Measurements from ENCODE around the gene ACOT11. TPM values are rescaled to one million over a fixed set of nuclear protein-coding genes. Genes with fewer than 3 reads are reported as not detected.
"Not testable (repeated sequence)": the region's sequence is repeated elsewhere in the genome, so short reads cannot be mapped to it uniquely, and the experiment has no call there.

ACOT11 gene
- total RNA-seq, 1 experiment from 2014 or later: 0.07 TPM

DNA sequence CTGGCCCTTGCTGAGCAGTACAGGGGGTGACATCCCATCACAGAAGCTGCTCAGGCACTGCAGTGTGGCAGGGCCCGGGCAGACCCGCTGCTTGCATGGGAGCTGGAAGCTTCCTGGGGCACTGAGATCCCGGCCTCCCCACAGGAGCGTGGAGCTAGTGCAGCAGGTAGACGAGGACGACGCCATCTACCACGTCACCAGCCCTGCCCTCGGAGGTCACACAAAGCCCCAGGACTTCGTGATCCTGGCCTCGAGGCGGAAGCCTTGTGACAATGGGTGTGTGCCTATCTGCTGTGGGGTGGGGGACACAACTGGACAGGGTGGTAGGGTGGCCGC, 58.9 kb downstream of the ACOT11 start:
- DNase-seq (ENCODE audit: extremely low read depth, low read depth): no peak

DNA sequence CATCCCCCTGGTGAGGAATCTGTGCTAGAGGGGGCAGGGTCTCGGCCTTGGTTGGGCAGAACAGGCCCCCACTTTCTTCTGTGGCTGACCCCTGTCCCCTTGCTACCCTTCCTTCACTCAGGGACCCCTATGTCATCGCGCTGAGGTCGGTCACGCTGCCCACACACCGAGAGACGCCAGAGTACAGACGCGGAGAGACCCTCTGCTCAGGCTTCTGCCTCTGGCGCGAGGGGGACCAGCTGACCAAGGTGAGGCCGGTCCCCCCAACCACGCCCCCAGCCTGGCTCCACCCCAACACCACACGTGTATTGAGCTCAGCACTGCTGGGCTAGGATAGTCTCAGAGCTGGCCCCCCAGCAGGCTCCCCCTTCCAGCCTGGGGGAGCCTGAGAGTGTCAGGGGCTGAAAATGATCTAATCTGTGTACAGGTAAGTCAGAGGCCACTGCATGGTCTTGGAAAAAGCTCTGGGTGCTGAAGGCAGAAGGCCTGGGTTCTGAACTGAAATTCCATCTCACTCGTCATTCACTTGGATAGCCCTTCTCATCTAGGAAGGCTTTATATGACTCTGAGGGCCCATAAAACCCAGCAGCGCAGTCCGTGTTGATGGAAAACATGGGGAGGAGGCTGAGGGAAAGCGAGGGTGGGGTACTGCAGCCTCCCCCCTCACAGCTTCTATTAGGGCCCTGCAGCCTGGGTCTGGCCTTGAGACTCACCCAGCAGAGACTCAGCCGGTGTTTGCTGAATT, 60.0 kb downstream of the ACOT11 start:
- no peak for DNase-seq (ENCODE audit: extremely low read depth, low read depth)

GRCh38 chr1:54608566-54609230, 60.7 kb downstream of the ACOT11 start:
- DNase-seq (ENCODE audit: extremely low read depth, low read depth): no peak

- DNase-seq (ENCODE audit: extremely low read depth, low read depth): no peak
These were observed 61.4 kb downstream of the ACOT11 start for GRCh38 chr1:54609301-54609921.

DNA sequence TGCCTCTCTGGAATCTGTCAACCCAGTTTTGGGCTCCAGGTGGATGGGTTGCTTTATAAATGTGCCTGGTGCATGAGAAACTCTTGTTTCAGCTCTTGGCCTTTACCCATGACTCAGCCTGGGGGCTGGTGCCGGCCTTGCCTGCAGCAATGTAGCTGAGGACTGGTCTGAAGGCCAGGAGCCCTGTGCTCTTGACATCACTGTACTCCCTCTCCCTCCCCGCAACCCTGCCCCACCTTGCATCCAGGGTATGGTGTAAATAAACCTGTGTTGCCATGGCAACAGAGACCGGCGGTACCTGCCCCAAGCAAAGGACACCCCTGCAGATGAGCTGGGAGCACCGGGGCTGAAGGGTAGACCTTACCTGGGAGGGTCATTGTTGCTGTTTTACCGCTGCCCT, 62.0 kb downstream of the ACOT11 start:
- no peak for DNase-seq (ENCODE audit: extremely low read depth, low read depth)

- DNase-seq (ENCODE audit: extremely low read depth, low read depth): no peak
These were observed 62.9 kb downstream of the ACOT11 start for GRCh38 chr1:54610601-54611580.

DNA sequence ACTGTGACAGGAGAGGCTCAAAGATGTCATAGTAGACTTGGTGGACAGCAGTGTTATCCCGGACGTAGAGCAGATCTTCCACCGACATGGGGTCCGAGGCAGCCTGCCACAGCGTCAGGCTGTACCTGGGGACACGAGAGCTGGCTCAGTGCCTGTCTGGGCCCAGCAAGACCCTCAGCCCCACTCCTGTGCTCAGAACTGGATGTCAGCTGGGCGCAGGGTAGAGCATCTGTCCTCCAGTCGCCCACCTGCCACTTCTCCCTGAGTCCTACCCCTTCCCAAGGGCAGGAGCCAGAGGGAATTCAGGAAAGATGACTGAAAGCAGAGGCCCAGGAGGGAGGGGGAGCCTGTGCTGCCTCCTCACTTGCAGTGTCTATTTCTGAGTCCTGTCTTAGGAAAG, 63.6 kb downstream of the ACOT11 start:
- DNase-seq (ENCODE audit: extremely low read depth, low read depth): no peak

- DNase-seq (ENCODE audit: extremely low read depth, low read depth): no peak
These were observed 66.0 kb downstream of the ACOT11 start for GRCh38 chr1:54614024-54614423.

DNA sequence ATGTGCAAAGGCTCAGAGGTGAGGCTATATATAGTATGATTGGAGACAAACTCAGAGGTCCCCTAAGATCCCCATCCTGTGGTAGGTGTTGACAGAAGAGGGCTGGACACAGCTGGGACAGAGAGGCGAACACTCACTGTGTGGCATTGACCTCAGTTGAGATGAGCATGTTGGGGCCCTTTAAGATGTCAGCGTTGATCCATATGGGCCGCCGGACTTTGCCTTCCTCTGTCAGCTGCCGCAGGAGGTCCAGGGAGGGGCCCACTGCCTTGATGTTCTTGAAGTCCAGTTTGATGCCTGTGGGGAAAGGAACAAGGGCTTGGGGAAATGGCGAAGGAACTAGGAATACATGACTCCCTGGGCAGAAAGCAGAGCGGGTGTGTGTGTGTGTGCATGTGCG, 66.5 kb downstream of the ACOT11 start:
- DNase-seq (ENCODE audit: extremely low read depth, low read depth): no peak

DNA sequence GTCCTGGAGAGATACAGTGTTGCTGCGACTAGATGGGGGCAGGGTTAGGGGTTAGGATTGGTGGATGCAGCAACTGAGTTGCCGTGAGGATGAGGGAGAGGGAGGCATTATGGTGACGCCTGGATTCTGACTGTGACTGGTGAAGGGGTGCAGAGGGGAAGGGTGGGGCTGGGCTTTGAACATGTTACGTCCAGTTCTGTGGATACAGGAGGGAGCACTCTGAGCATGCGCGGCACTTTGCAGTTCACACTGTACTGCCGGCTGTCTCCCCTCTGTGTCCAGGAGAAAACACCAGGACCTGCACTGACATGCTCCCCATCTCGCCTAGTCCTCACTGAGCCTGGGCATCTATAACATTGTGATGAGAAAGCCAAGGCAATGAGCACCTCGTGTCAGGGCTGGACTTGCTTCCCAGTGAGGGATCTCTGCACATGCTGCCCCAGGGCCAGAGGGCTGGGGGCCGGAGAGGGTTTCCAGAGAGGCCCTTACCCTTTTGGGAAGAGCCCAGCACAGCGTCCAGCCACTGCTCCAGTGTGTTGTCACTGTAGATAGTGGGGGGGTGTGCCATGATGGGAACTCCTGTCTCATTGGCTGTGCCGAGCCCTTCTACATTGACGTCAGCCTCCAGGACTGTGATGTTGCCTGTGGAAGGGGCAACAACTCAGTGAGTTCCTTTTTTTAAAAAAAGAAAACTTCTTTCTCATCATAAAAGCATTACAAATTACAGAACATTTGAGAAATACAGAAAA, 67.7 kb downstream of the ACOT11 start:
- no peak for DNase-seq (ENCODE audit: extremely low read depth, low read depth)

DNA sequence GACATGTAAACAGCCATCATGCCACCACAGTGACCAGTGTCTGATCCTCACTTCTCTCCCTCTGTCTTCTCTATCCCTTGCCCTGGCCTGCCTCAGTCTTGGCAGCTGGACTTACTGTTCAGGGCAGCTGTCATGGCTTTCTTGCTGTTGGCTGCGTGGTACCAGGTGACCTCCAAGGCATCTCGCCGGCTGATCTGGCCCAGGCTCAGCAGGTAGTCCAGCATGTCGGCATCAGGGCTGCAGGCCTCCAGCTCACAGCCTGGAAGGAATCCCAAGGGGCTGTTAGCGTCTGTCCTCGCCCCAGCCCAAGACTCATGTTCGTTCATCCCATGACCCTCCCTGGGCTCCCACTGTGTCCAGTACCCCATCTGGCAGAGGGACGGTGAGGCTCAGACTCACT, 71.7 kb downstream of the ACOT11 start:
- DNase-seq (ENCODE audit: extremely low read depth, low read depth): no peak

DNA sequence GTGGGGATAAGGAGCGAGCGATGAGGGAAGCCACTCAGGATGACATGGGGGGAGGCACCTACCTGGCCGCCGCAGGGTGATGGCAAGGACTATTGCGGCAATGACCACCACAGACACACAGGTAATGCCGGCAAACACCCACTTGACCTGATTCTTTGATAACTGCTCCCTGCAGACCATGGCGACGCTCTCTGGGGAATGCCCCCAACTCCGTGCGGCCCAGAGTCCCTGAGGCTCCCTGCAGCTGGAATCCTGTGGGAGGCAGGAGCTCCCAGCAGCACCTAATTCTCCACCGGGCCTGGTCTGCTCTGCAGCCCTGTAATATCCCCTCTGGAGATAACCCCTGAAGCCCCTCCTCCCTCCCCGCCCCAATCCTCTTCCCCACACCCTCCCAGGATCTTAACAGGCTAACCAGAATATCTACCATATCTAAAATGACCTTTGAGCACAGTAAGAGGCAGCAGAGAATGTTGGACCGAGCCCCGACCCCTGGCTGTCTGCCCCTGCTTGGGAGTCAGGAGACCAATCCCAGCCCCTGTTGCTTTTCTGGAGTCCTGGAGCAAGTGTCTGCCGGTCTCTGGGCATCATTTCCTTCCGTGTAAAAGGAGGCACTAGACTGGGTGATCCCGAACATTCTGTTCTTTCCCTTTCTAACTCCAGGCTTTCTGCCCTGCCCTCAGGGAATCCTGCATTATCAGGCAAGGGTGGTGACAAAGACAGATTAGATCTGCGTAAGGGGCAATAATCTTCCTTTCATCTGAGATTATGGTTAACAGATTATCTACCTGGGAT, 75.4 kb downstream of the ACOT11 start, which contains the start of gene FAM151A:
TSS of gene FAM151A (minus strand) at position 310 of the 792 bp plus-strand sequence. CDS start at position 180, 130 bp downstream.
- no peak for DNase-seq (ENCODE audit: extremely low read depth, low read depth)

GRCh38 chr1:54624466-54625464, 76.7 kb downstream of the ACOT11 start:
- no peak for DNase-seq (ENCODE audit: extremely low read depth, low read depth)

GRCh38 chr1:54627196-54627595, 79.2 kb downstream of the ACOT11 start:
- DNase-seq (ENCODE audit: extremely low read depth, low read depth): no peak

- DNase-seq (ENCODE audit: extremely low read depth, low read depth): not testable (repeated sequence)
These were observed 87.8 kb downstream of the ACOT11 start for GRCh38 chr1:54635804-54636203.

- DNase-seq (ENCODE audit: extremely low read depth, low read depth): not testable (repeated sequence)
These were observed 88.7 kb downstream of the ACOT11 start for GRCh38 chr1:54636461-54637446.

- DNase-seq (ENCODE audit: extremely low read depth, low read depth): no peak
These were observed 92.3 kb downstream of the ACOT11 start for GRCh38 chr1:54640361-54640760.
